Measurements from ENCODE around the gene OGA. TPM values are rescaled to one million over a fixed set of nuclear protein-coding genes. Genes with fewer than 3 reads are reported as not detected.
A peak's percentile ranks its signal among the peaks of the same experiment; 100 is the strongest.

Gene OGA
- total RNA-seq, 1 donor from 2014 or later = 119 TPM

GRCh38 chr10:101828766-101829551 lies 10.7 kb upstream of the OGA start:
- H2AFZ ChIP-seq (ENCODE audit: low read depth, low read length) = no peak overlapping the region
- no peaks in the 10 kb centered on the region for H3K9me3 Mint-ChIP-seq (ENCODE audit: unreplicated experiment)
- H3K27ac Mint-ChIP-seq (ENCODE audit: unreplicated experiment) = no peak overlapping the region
- H4K20me1 ChIP-seq (ENCODE audit: insufficient read depth, low read length) = no peaks in the 10 kb centered on the region
- H3K36me3 ChIP-seq (ENCODE audit: insufficient read depth, low read length) = no peaks in the 10 kb centered on the region
- peak overlapping the region; percentile 48 for H3K4me2 ChIP-seq (ENCODE audit: low read length)
- no peak overlapping the region for H3K27ac ChIP-seq (ENCODE audit: low read depth, low read length)
- H3K27me3 ChIP-seq (ENCODE audit: insufficient read depth, low read length) = no peaks in the 10 kb centered on the region
- no peak for DNase-seq (ENCODE audit: low read depth)
- FAIRE-seq = no peak
- peaks cover 11% of the 10 kb centered on the region for H3K4me1 Mint-ChIP-seq (ENCODE audit: low read depth, unreplicated experiment)
- no peaks in the 10 kb centered on the region for H3K79me2 ChIP-seq (ENCODE audit: insufficient read depth, low read length)
- H3K9ac ChIP-seq (ENCODE audit: low read length) = no peak overlapping the region
- peaks cover 16% of the 10 kb centered on the region for H3K4me1 ChIP-seq (ENCODE audit: insufficient read depth, low read length)
- no peaks in the 10 kb centered on the region for H3K9me3 ChIP-seq (ENCODE audit: insufficient read depth, low read depth, low read length)
- H3K36me3 Mint-ChIP-seq (ENCODE audit: low read depth, unreplicated experiment) = peaks cover 24% of the 10 kb centered on the region
- H3K27me3 Mint-ChIP-seq (ENCODE audit: low read depth, unreplicated experiment) = no peaks in the 10 kb centered on the region
- H3K4me3 ChIP-seq (ENCODE audit: insufficient read depth, low read depth, low read length) = no peak overlapping the region
- no peak for TF ChIP-seq EZH2 (IDR thresholded peaks at IDR 0.05; ENCODE audit: insufficient read depth, low read length)
- no peak for TF ChIP-seq CTCF (IDR thresholded peaks at IDR 0.05; ENCODE audit: insufficient read depth, low read depth, low read length)
- no peak overlapping the region for H3K4me3 Mint-ChIP-seq (ENCODE audit: unreplicated experiment)

GRCh38 chr10:101827919-101828600 lies 9.8 kb upstream of the OGA start:
- no peaks in the 10 kb centered on the region for H3K36me3 ChIP-seq (ENCODE audit: insufficient read depth, low read length)
- H3K4me3 Mint-ChIP-seq (ENCODE audit: unreplicated experiment) = no peak overlapping the region
- peaks cover 11% of the 10 kb centered on the region for H3K4me1 Mint-ChIP-seq (ENCODE audit: low read depth, unreplicated experiment)
- FAIRE-seq (no peak), DNase-seq (ENCODE audit: low read depth) (no peak)
- no peaks in the 10 kb centered on the region for H3K27me3 ChIP-seq (ENCODE audit: insufficient read depth, low read length)
- no peaks in the 10 kb centered on the region for H4K20me1 ChIP-seq (ENCODE audit: insufficient read depth, low read length)
- H3K4me2 ChIP-seq (ENCODE audit: low read length) = no peak overlapping the region
- H3K9me3 ChIP-seq (ENCODE audit: insufficient read depth, low read depth, low read length) = no peaks in the 10 kb centered on the region
- H3K27me3 Mint-ChIP-seq (ENCODE audit: low read depth, unreplicated experiment) = no peaks in the 10 kb centered on the region
- no peak overlapping the region for H3K27ac Mint-ChIP-seq (ENCODE audit: unreplicated experiment)
- no peaks in the 10 kb centered on the region for H3K79me2 ChIP-seq (ENCODE audit: insufficient read depth, low read length)
- no peak overlapping the region for H3K4me3 ChIP-seq (ENCODE audit: insufficient read depth, low read depth, low read length)
- H3K27ac ChIP-seq (ENCODE audit: low read depth, low read length) = no peak overlapping the region
- H3K36me3 Mint-ChIP-seq (ENCODE audit: low read depth, unreplicated experiment) = peaks cover 22% of the 10 kb centered on the region
- H2AFZ ChIP-seq (ENCODE audit: low read depth, low read length) = no peak overlapping the region
- H3K4me1 ChIP-seq (ENCODE audit: insufficient read depth, low read length) = peaks cover 16% of the 10 kb centered on the region
- no peak for TF ChIP-seq CTCF (IDR thresholded peaks at IDR 0.05; ENCODE audit: insufficient read depth, low read depth, low read length)
- no peaks in the 10 kb centered on the region for H3K9me3 Mint-ChIP-seq (ENCODE audit: unreplicated experiment)
- no peak overlapping the region for H3K9ac ChIP-seq (ENCODE audit: low read length)
